Thoracic aorta (tissue), 2 donors: ENCODE measurements around the gene PTPRM. TPM values are rescaled to one million over a fixed set of nuclear protein-coding genes. Genes with fewer than 3 reads are reported as not detected.

ENCODE experiments used
- ATAC-seq: fragments of 150-250 bp; one replicate; pipeline ENCODE4 v1.8.0; 2017; ENCODE audit warnings: low read depth; ENCODE audit not compliant: insufficient number of reproducible peaks, low FRiP score
- DNase-seq: peaks from one replicate; pipeline ENCODE4 v3.0.0-alpha.2; 2020; ENCODE audit warnings: low spot score
- H3K27ac ChIP-seq, 2 donors: fragments of 200-600 bp; sonication (generic); 1 replicate in 1 of 2; 2 replicates in 1 of 2; pipeline ENCODE4 v1.5.1; 2016; ENCODE audit warnings: mild to moderate bottlenecking in 2 of 2, moderate library complexity in 2 of 2
- H3K27me3 ChIP-seq: fragments of 200-600 bp; sonication (generic); replicated peaks from 2 replicates; pipeline ENCODE4 v1.6.0; 2016; ENCODE audit warnings: mild to moderate bottlenecking; ENCODE audit not compliant: insufficient read depth
- H3K36me3 ChIP-seq: fragments of 200-600 bp; sonication (generic); one replicate; pipeline ENCODE4 v1.5.1; 2016
- H3K4me1 ChIP-seq, 2 donors: fragments of 200-600 bp; sonication (generic); 1 replicate in 1 of 2; 2 replicates in 1 of 2; pipeline versions ENCODE4 v1.5.1 to v1.6.0; 2016; ENCODE audit warnings: low read depth in 2 of 2, mild to moderate bottlenecking in 1 of 2; ENCODE audit not compliant: control insufficient read depth in 1 of 2
- H3K4me3 ChIP-seq: fragments of 200-600 bp; sonication (generic); 2 replicates; pipeline ENCODE4 v1.5.1; 2016; ENCODE audit warnings: mild to moderate bottlenecking
- H3K9me3 ChIP-seq: fragments of 200-600 bp; sonication (generic); 2 replicates; pipeline ENCODE4 v1.5.1; 2016
- total RNA-seq, 2 donors: library from RNA; depleted of rRNA; stranded (reverse); fragments of >200 nt; gene quantifications; one replicate each; pipeline versions ENCODE4 v1.1.0 to v1.2.3, GENCODE V29; 2016
- TF ChIP-seq, protein P1 (sequence below): fragments of 200-600 bp; sonication (generic); IDR thresholded peaks from one replicate; pipeline ENCODE4 v1.5.1; 2019; ENCODE audit warnings: antibody characterized with exemption

Gene PTPRM
- total RNA-seq, 2 donors from 2014 or later: 90.3 to 102 TPM

DNA sequence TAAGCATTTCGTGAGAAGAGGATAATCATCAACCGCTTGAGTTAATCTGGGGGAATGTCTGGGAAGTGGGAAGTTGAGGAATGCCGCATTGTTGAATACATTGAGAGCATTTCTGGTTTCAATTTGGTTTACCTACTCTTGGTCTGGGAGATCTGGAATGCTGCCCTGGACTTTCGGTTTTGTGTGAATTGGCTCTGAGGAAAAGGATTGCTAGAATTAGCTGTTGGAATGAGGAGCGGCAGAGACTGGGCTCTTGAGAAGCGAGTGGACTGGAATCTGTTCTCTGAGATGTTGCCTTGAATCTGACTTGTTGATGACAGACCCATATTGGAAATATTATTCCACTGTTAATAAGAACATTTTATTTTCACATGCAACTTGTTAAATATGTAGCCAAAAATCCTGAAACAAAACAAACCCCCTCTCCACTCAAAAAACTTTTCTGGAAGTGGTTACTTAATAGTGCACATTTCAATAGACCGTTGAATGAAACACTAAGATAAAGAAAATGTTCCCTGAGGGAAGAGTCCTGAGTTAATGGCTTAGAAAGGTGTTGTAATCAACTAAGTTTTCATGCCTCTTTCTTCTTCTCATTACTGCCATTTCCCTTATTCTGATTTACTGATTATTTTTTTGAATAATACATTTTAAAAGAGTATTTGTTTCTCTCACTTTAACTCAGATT is 50.8 kb downstream of the PTPRM start:
- Histone ChIP-seq H3K36me3 (no peaks in the 10 kb centered on the region), H3K27ac (peak overlapping the region; percentile 38 to 56), H3K4me1 (peaks cover 18 to 34% of the 10 kb centered on the region in 2 donors), H3K27me3 (no peaks in the 10 kb centered on the region), H3K4me3 (peak overlapping the region; percentile 58), H3K9me3 (no peaks in the 10 kb centered on the region)
- ATAC-seq (no peak), DNase-seq (no peak)
- TF ChIP-seq, protein P1, sequence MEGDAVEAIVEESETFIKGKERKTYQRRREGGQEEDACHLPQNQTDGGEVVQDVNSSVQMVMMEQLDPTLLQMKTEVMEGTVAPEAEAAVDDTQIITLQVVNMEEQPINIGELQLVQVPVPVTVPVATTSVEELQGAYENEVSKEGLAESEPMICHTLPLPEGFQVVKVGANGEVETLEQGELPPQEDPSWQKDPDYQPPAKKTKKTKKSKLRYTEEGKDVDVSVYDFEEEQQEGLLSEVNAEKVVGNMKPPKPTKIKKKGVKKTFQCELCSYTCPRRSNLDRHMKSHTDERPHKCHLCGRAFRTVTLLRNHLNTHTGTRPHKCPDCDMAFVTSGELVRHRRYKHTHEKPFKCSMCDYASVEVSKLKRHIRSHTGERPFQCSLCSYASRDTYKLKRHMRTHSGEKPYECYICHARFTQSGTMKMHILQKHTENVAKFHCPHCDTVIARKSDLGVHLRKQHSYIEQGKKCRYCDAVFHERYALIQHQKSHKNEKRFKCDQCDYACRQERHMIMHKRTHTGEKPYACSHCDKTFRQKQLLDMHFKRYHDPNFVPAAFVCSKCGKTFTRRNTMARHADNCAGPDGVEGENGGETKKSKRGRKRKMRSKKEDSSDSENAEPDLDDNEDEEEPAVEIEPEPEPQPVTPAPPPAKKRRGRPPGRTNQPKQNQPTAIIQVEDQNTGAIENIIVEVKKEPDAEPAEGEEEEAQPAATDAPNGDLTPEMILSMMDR: no peak

DNA sequence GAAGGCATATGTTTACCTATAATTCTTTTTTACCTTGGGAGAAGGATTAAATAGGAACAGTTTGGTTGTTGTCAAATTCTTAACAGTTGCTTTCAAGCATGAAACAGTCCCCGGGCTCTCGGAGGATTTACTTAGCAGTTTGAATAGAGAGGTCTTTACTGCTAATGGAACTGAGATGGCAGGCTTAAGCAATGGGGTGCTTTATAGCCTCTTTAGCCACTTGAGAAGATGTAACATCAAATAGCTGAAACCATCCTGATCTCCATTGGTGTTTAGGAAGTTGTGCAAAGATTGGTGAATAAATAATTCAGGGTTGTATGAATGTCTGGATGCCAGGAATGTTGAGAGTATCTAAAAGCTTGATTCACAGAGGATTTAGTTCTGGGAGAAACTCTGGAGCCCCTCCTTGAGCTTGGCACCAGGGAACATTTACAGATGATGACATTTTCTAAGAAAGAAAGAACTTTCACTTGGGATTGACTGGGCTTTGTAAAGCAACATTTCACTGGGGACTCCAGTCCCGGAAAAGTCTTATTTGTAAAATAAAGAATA is 51.9 kb downstream of the PTPRM start:
- Histone ChIP-seq H3K27me3 (no peaks in the 10 kb centered on the region), H3K4me3 (peak overlapping the region; percentile 40), H3K4me1 (peaks cover 21 to 34% of the 10 kb centered on the region in 2 donors), H3K27ac (peak overlapping the region; percentile 38 to 39), H3K36me3 (no peaks in the 10 kb centered on the region), H3K9me3 (no peaks in the 10 kb centered on the region)
- ATAC-seq (no peak), DNase-seq (no peak)
- TF ChIP-seq, protein P1: no peak

DNA sequence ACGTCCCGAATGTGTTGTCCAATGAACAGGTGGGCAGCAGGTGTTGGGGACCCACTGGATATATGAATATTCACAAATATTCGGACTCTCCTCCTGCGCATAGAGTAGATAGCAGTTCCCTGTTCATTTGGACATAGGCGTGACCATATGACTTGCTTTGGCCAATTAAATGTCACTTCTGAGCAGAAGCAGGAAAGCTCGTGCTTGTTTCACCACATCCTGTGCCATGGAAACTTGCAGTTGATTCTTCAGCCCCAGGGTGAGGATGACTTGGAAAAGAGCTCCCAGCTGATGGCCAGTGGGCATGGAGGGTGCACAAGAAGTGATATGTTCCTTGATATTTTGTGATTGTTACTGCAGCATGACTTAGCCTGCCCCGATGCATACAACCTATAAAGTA is 52.6 kb downstream of the PTPRM start:
- no peaks in the 10 kb centered on the region for H3K27me3 ChIP-seq
- no peaks in the 10 kb centered on the region for H3K36me3 ChIP-seq
- H3K9me3 ChIP-seq: no peaks in the 10 kb centered on the region
- H3K4me1 ChIP-seq: peaks cover 21 to 34% of the 10 kb centered on the region in 2 donors
- TF ChIP-seq, protein P1: no peak
- ATAC-seq (peak; percentile 69), DNase-seq (no peak)
- H3K4me3 ChIP-seq: peak overlapping the region; percentile 40
- peak overlapping the region; percentile 38 to 39 for H3K27ac ChIP-seq

DNA sequence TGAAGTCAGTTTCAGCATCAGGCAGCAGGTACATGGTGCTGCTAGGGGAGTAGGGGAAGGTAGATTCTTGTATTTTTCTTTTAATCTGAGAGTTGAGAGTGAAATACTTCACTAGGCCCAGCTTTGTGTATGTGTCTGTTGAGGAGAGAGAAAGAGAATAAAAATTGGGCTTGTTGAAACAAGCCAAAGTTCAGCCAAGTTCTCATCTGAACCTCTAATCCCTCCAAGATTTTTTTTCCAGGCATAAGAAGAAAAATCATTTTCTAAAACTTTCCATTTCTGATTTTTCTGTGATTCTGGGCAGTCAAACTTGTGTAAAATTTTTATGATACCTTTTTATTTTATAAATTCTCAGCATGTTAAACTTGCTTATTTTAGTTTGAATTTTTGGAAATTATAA is 55.6 kb downstream of the PTPRM start:
- TF ChIP-seq, protein P1: no peak
- Histone ChIP-seq H3K9me3 (no peaks in the 10 kb centered on the region), H3K36me3 (no peaks in the 10 kb centered on the region), H3K4me3 (no peak overlapping the region), H3K27me3 (no peaks in the 10 kb centered on the region), H3K27ac (no peak overlapping the region), H3K4me1 (peaks cover 31 to 43% of the 10 kb centered on the region in 2 donors)
- no peak for ATAC-seq
- DNase-seq: no peak

DNA sequence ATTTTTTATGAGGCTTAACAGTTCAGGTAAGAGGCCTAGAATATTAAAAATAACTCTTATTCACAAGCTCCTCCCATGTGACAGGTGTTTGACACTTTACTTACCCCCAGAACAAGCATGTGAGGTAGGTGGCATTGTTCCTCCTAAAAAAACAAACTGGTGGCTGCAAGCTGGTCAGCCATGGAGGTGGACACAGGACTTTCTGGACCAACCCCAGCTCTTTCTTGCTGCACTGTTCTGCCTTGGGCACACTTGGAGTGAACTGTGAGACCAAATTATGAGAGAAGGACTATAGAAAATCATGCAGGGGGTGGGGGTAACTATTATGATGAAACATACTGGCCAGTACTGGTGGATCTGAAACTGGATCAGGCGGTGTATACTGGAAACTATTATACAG is 56.6 kb downstream of the PTPRM start:
- no peak overlapping the region for H3K4me3 ChIP-seq
- no peaks in the 10 kb centered on the region for H3K9me3 ChIP-seq
- H3K27ac ChIP-seq: no peak overlapping the region
- TF ChIP-seq, protein P1: no peak
- peaks cover 24 to 36% of the 10 kb centered on the region in 2 donors for H3K4me1 ChIP-seq
- ATAC-seq (no peak), DNase-seq (no peak)
- no peaks in the 10 kb centered on the region for H3K27me3 ChIP-seq
- H3K36me3 ChIP-seq: no peaks in the 10 kb centered on the region
